Measurements from ENCODE around the gene PDILT.

- TF ChIP-seq CTCF (IDR thresholded peaks at IDR 0.05; ENCODE audit: insufficient read depth, low read length, poor library complexity, severe bottlenecking) (no peak), EZH2phosphoT487 (conservative IDR thresholded peaks at IDR 0.05; ENCODE audit: low read length) (no peak)
Measured at GRCh38 chr16:20424129-20424866, 19.8 kb upstream of the PDILT start.

Measured in SU-DHL-6 (cell line).